Glutamatergic neuron (in vitro differentiated cells): ENCODE results near the gene MKNK2. TPM values are rescaled to one million over a fixed set of nuclear protein-coding genes. Genes with fewer than 3 reads are reported as not detected.
"Not testable (repeated sequence)": the region's sequence is repeated elsewhere in the genome, so short reads cannot be mapped to it uniquely, and the experiment has no call there.

Source experiments
- DNase-seq: peaks from one replicate; pipeline ENCODE4 v3.0.0; 2022
- H3K27ac Mint-ChIP-seq: one replicate; pipeline ENCODE4 v1.8.0; 2020; ENCODE audit warnings: mild to moderate bottlenecking, mixed read lengths, inconsistent platforms; ENCODE audit not compliant: unreplicated experiment
- H3K27me3 Mint-ChIP-seq: one replicate; pipeline ENCODE4 v1.8.0; 2020; ENCODE audit warnings: mild to moderate bottlenecking, moderate library complexity, mixed read lengths, inconsistent platforms; ENCODE audit not compliant: unreplicated experiment
- H3K36me3 Mint-ChIP-seq: one replicate; pipeline ENCODE4 v1.8.0; 2020; ENCODE audit warnings: mild to moderate bottlenecking, mixed read lengths, inconsistent platforms; ENCODE audit not compliant: unreplicated experiment
- H3K4me1 Mint-ChIP-seq: one replicate; pipeline ENCODE4 v1.8.0; 2020; ENCODE audit warnings: mild to moderate bottlenecking, low read depth, mixed read lengths, inconsistent platforms; ENCODE audit not compliant: unreplicated experiment
- H3K4me3 Mint-ChIP-seq: one replicate; pipeline ENCODE4 v1.8.0; 2020; ENCODE audit warnings: mild to moderate bottlenecking, mixed read lengths, inconsistent platforms; ENCODE audit not compliant: unreplicated experiment
- H3K9me3 Mint-ChIP-seq: one replicate; pipeline ENCODE4 v1.8.0; 2020; ENCODE audit warnings: mild to moderate bottlenecking, moderate library complexity, mixed read lengths, inconsistent platforms; ENCODE audit not compliant: unreplicated experiment
- CTCF ChIP-seq: fragments of 200-600 bp; sonication (generic); IDR thresholded peaks from one replicate; pipeline ENCODE4 v1.5.0; 2021; ENCODE audit not compliant: partially characterized antibody, unreplicated experiment
- total RNA-seq: library from RNA; stranded (reverse); fragmentation: NEBNext Ultra II Directional; extraction: Animal tissue kit (Norgen Biotek cat#: 25700); gene quantifications from one replicate; pipeline ENCODE4 v1.2.1, GENCODE V29; 2021; ENCODE audit not compliant: unreplicated experiment

The MKNK2 gene
- total RNA-seq, 1 donor from 2014 or later = 149 TPM

- Mint-ChIP-seq H3K4me1 (no peaks in the 10 kb centered on the region), H3K9me3 (no peaks in the 10 kb centered on the region), H3K27me3 (peaks cover 2% of the 10 kb centered on the region), H3K36me3 (no peaks in the 10 kb centered on the region), H3K4me3 (no peak overlapping the region), H3K27ac (no peak overlapping the region)
- TF ChIP-seq CTCF = no peak
- peak; percentile 16 for DNase-seq
These were observed 15.5 kb downstream of the MKNK2 start for GRCh38 chr19:2035590-2035991.

- H3K4me3 Mint-ChIP-seq = no peak overlapping the region
- H3K27me3 Mint-ChIP-seq = peaks cover 2% of the 10 kb centered on the region
- H3K36me3 Mint-ChIP-seq = no peaks in the 10 kb centered on the region
- peak; percentile 43 for DNase-seq
- H3K4me1 Mint-ChIP-seq = no peaks in the 10 kb centered on the region
- H3K9me3 Mint-ChIP-seq = no peaks in the 10 kb centered on the region
- no peak overlapping the region for H3K27ac Mint-ChIP-seq
- TF ChIP-seq CTCF = no peak
These were observed 16.1 kb downstream of the MKNK2 start for GRCh38 chr19:2034729-2035589.

DNA sequence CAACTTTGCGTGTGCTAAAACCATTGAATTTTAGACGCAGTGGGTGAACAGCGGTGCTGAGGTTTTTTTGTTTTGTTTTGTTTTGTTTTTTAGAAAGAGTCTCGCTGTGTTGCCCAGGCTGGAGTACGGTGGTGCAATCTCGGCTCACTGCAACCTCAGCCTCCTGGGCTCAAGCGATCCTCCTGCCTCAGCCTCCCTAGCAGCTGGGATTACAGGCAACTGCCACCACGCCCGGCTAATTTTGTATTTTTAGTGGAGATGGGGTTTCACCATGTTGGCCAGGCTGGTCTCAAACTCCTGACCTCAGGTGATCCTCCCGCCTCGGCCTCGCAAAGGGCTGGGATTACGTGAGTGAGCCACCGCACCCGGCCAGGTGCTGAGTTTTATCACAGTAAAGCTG, 16.8 kb downstream of the MKNK2 start:
- not testable (repeated sequence) for H3K4me1 Mint-ChIP-seq, H3K4me3 Mint-ChIP-seq, DNase-seq, H3K27me3 Mint-ChIP-seq, H3K27ac Mint-ChIP-seq, H3K9me3 Mint-ChIP-seq, H3K36me3 Mint-ChIP-seq

- TF ChIP-seq CTCF = no peak
- peaks cover 2% of the 10 kb centered on the region for H3K27me3 Mint-ChIP-seq
- H3K4me1 Mint-ChIP-seq = no peaks in the 10 kb centered on the region
- H3K4me3 Mint-ChIP-seq = no peak overlapping the region
- no peaks in the 10 kb centered on the region for H3K36me3 Mint-ChIP-seq
- H3K9me3 Mint-ChIP-seq = no peaks in the 10 kb centered on the region
- no peak for DNase-seq
- no peak overlapping the region for H3K27ac Mint-ChIP-seq
These were observed 17.3 kb downstream of the MKNK2 start for GRCh38 chr19:2033825-2034159.

DNA sequence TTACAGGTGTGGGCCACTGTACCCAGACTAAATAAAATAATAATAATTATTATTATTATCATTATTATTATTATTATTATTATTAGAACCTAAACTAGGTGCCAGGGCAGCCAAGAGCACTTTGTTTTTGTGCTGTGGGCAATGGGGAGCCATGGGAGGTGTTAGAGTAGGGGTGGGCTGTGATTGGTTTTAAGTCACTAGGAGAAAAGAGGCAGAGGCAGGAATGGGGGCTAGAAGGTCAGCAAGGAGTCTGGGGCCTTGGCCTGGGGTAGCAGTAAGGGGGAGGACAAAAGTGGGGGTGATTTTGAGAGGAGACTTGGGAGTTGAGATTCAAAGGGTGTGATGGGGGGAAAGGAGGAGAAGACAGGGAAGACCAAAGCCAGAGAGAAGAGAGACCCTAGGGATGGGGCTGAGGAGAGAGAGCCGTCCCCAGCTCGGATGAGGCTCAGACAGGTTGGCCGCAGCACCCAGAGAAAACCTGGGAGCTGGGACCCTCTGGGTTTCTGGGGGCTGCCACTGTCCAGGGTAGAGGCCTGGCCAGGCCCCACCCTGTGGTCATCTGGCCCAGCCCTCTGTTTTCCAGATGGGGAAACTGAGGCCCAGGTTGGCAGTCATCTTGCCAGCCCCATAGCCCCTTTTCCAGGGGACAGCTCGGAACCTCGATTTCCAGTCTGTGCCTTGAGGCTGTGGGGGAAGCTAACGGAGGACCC, 17.8 kb downstream of the MKNK2 start:
- Mint-ChIP-seq H3K4me3 (no peak overlapping the region), H3K27ac (no peak overlapping the region), H3K4me1 (no peaks in the 10 kb centered on the region), H3K27me3 (peaks cover 2% of the 10 kb centered on the region), H3K9me3 (no peaks in the 10 kb centered on the region), H3K36me3 (no peaks in the 10 kb centered on the region)
- TF ChIP-seq CTCF = no peak
- no peak for DNase-seq
